Mucosa of rectum (tissue), 2 donors: ENCODE measurements around the gene AFDN.

Source experiments
- H3K27ac ChIP-seq, 2 donors: one replicate each; pipeline ENCODE4 v1.7.0; 2013; ENCODE audit warnings: inconsistent platforms in 2 of 2, low read depth in 2 of 2, low read length in 2 of 2
- H3K27me3 ChIP-seq, 2 donors: one replicate each; pipeline ENCODE4 v1.7.0; 2013; ENCODE audit warnings: low read length in 2 of 2; ENCODE audit not compliant: control insufficient read depth in 2 of 2, insufficient read depth in 2 of 2
- H3K36me3 ChIP-seq, 2 donors: one replicate each; pipeline ENCODE4 v1.7.0; 2013; ENCODE audit warnings: low read length in 2 of 2; ENCODE audit not compliant: control insufficient read depth in 2 of 2, insufficient read depth in 2 of 2
- H3K4me1 ChIP-seq, 2 donors: one replicate each; pipeline ENCODE4 v1.7.0; 2013; ENCODE audit warnings: low read length in 2 of 2, mild to moderate bottlenecking in 1 of 2; ENCODE audit not compliant: control insufficient read depth in 2 of 2, insufficient read depth in 2 of 2
- H3K4me3 ChIP-seq, 2 donors: one replicate each; pipeline ENCODE4 v1.7.0; 2013; ENCODE audit warnings: low read length in 2 of 2
- H3K9ac ChIP-seq, 2 donors: one replicate each; pipeline ENCODE4 v1.7.0; 2013; ENCODE audit warnings: low read length in 2 of 2, low read depth in 1 of 2, mild to moderate bottlenecking in 1 of 2
- H3K9me3 ChIP-seq, 2 donors: one replicate each; pipeline ENCODE4 v1.7.0; 2013; ENCODE audit warnings: low read length in 2 of 2; ENCODE audit not compliant: control insufficient read depth in 2 of 2
- donor health status: healthy.
- donor health status: Normal muscosa, but diverticular disease.

AFDN gene

GRCh38 chr6:167866642-167867041, 39.9 kb downstream of the AFDN start:
- Histone ChIP-seq H3K27me3 (no peaks in the 10 kb centered on the region), H3K27ac (no peak overlapping the region), H3K9ac (no peak overlapping the region), H3K4me3 (no peak overlapping the region), H3K36me3 (peaks cover 14 to 22% of the 10 kb centered on the region in 2 donors), H3K4me1 (no peaks in the 10 kb centered on the region), H3K9me3 (no peaks in the 10 kb centered on the region)

GRCh38 chr6:167870321-167870720, 43.6 kb downstream of the AFDN start:
- Histone ChIP-seq H3K36me3 (peaks cover 22 to 28% of the 10 kb centered on the region in 2 donors), H3K4me3 (no peak overlapping the region), H3K4me1 (no peaks in the 10 kb centered on the region), H3K9me3 (no peaks in the 10 kb centered on the region), H3K27ac (no peak overlapping the region), H3K9ac (no peak overlapping the region), H3K27me3 (no peaks in the 10 kb centered on the region)

- H3K4me3 ChIP-seq = no peak overlapping the region
- H3K36me3 ChIP-seq = peaks cover 22 to 32% of the 10 kb centered on the region in 2 donors
- no peak overlapping the region for H3K9ac ChIP-seq
- no peaks in the 10 kb centered on the region for H3K9me3 ChIP-seq
- H3K4me1 ChIP-seq = no peaks in the 10 kb centered on the region
- H3K27ac ChIP-seq = no peak overlapping the region
- no peaks in the 10 kb centered on the region for H3K27me3 ChIP-seq
These were observed 46.0 kb downstream of the AFDN start for GRCh38 chr6:167872538-167873210.

DNA sequence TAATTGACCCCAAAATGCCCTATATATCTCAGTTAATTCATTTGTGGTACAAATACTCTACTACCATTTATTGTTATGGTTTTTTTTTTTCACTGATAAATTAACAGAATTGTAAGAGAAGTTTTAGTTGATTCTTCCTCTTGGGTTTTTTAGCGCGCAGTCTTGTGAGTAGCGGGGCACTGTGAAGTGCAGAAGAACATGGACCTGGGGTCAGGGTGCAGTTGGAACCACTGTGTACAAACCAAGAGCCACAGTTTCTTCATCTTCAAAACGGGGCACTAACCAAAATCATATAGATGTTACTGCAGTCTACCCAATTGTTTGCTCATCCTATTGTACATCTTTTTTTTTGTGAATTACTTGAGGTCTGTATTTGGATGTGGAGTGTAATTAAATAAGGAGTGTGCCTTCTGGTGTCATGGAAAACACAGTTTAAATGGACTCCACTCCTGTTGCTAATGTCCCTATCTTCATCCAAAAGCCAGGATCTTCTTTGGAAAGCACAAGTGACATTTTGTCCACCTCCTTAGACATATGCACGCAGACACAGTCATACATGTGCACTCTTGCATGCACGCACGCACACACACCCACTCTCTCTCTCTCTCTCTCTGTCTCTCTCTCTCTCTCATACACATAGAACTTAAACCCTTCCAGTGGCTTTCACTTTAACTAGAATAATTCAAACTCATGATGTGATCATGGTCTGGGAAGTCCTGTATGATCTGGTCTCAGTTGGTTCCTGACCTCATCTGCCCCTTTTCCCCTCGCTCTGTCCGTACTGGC, 51.5 kb downstream of the AFDN start:
- H3K9me3 ChIP-seq = no peaks in the 10 kb centered on the region
- H3K4me3 ChIP-seq = no peak overlapping the region
- no peaks in the 10 kb centered on the region for H3K27me3 ChIP-seq
- peaks cover 27 to 33% of the 10 kb centered on the region in 2 donors for H3K36me3 ChIP-seq
- no peak overlapping the region for H3K27ac ChIP-seq
- no peaks in the 10 kb centered on the region for H3K4me1 ChIP-seq
- H3K9ac ChIP-seq = no peak overlapping the region

GRCh38 chr6:167879612-167880011, 52.9 kb downstream of the AFDN start:
- peaks cover 28 to 29% of the 10 kb centered on the region in 2 donors for H3K36me3 ChIP-seq
- H3K4me1 ChIP-seq = no peaks in the 10 kb centered on the region
- H3K4me3 ChIP-seq = no peak overlapping the region
- no peak overlapping the region for H3K9ac ChIP-seq
- H3K9me3 ChIP-seq = no peaks in the 10 kb centered on the region
- H3K27me3 ChIP-seq = no peaks in the 10 kb centered on the region
- H3K27ac ChIP-seq = no peak overlapping the region

GRCh38 chr6:167881327-167881726, 54.6 kb downstream of the AFDN start:
- Histone ChIP-seq H3K9ac (no peak overlapping the region), H3K4me1 (no peaks in the 10 kb centered on the region), H3K27ac (no peak overlapping the region), H3K9me3 (no peaks in the 10 kb centered on the region), H3K36me3 (peaks cover 28 to 29% of the 10 kb centered on the region in 2 donors), H3K27me3 (no peaks in the 10 kb centered on the region), H3K4me3 (no peak overlapping the region)

GRCh38 chr6:167882244-167882643, 55.5 kb downstream of the AFDN start:
- peaks cover 23 to 28% of the 10 kb centered on the region in 2 donors for H3K36me3 ChIP-seq
- no peaks in the 10 kb centered on the region for H3K27me3 ChIP-seq
- no peak overlapping the region for H3K9ac ChIP-seq
- no peaks in the 10 kb centered on the region for H3K9me3 ChIP-seq
- no peaks in the 10 kb centered on the region for H3K4me1 ChIP-seq
- no peak overlapping the region for H3K27ac ChIP-seq
- no peak overlapping the region for H3K4me3 ChIP-seq

DNA sequence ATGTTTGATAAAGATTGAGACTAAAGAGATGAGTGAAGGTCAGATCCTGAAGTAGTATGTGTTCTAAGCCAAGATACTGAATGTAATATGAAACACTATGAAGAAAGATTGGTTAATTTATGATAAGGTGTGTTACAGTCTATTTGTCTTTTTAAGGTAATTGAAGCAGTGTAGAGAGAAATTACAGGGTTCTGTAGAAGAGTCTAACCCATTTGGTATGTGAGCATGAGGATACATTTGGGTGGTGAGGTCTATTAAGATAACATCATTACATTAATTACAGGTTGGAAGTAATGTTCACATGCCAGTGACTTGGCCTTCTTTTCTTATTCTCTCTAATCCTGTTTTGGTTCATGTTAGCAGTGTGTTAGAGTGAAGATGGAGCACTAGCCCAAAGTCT, 61.4 kb downstream of the AFDN start:
- Histone ChIP-seq H3K9ac (no peak overlapping the region), H3K9me3 (no peaks in the 10 kb centered on the region), H3K27me3 (no peaks in the 10 kb centered on the region), H3K27ac (no peak overlapping the region), H3K4me1 (no peaks in the 10 kb centered on the region), H3K4me3 (no peak overlapping the region), H3K36me3 (peaks cover 27 to 30% of the 10 kb centered on the region in 2 donors)

GRCh38 chr6:167892835-167893815, 66.4 kb downstream of the AFDN start:
- no peaks in the 10 kb centered on the region for H3K4me1 ChIP-seq
- no peaks in the 10 kb centered on the region for H3K27me3 ChIP-seq
- peaks cover 41% of the 10 kb centered on the region in 2 donors for H3K36me3 ChIP-seq
- no peak overlapping the region for H3K4me3 ChIP-seq
- no peak overlapping the region for H3K9ac ChIP-seq
- H3K9me3 ChIP-seq = no peaks in the 10 kb centered on the region
- H3K27ac ChIP-seq = no peak overlapping the region
